GM12878 (cell line): ENCODE results near the gene FEM1B. TPM values are rescaled to one million over a fixed set of nuclear protein-coding genes. Genes with fewer than 3 reads are reported as not detected.

ENCODE experiments used
- ATAC-seq: fragments of 200-7000 bp; cut with Tn5 transposase; 3 replicates; pipeline ENCODE4 v1.9.1; 2020; ENCODE audit warnings: mild to moderate bottlenecking, moderate library complexity
- BruUV-seq: library from RNA; stranded (reverse); fragments of 400-500 nt; replicated peaks from 2 replicates; lab custom pipeline; 2021; lab: Mats Ljungman, UMichigan
- CTCF ChIA-PET: fragments of 300-600 bp; sonication (Branson Sonifier 250); formaldehyde crosslinking; extraction: SDS; loops from one replicate; lab custom pipeline; 2021; ENCODE audit warnings: inconsistent platforms; lab: Yijun Ruan, JAX
- POLR2A ChIA-PET: fragments of 350-600 bp; formaldehyde crosslinking; extraction: SDS; loops from one replicate; lab custom pipeline; 2021; ENCODE audit warnings: inconsistent platforms; lab: Charles Lee
- RAD21 ChIA-PET: fragments of 300-600 bp; sonication (Branson Sonifier 250); formaldehyde crosslinking; loops from one replicate; lab custom pipeline; 2023; ENCODE audit warnings: antibody characterized with exemption; ENCODE audit not compliant: unreplicated experiment; lab: Charles Lee
- SMC1A ChIA-PET: fragments of 300-600 bp; sonication (Branson Sonifier 250); formaldehyde crosslinking; loops from one replicate; lab custom pipeline; 2023; ENCODE audit not compliant: unreplicated experiment, uncharacterized antibody; lab: Charles Lee
- DNase-seq: peaks from one replicate; pipeline ENCODE4 v3.0.0-alpha.2; 2011; ENCODE audit warnings: low read depth, low spot score
- FAIRE-seq: peaks from 3 replicates; lab custom pipeline; 2011; peaks lifted over from hg19 to GRCh38; lab: Jason Lieb, UNC
- H2AFZ ChIP-seq: 2 replicates; pipeline ENCODE4 v1.6.0; 2011; ENCODE audit warnings: low read depth, low read length, control low read depth; ENCODE audit not compliant: control insufficient read depth
- H3K27ac ChIP-seq: 2 replicates; pipeline ENCODE4 v1.5.1; 2011; ENCODE audit warnings: control low read depth; ENCODE audit not compliant: control insufficient read depth, insufficient read depth
- H3K27me3 ChIP-seq, 2 experiments: replicated peaks in 1 of 2; 2 replicates each; pipeline versions ENCODE4 v1.6.0 to v1.6.1; 2011; ENCODE audit warnings: low read length in 1 of 2; ENCODE audit not compliant: control insufficient read depth in 2 of 2, insufficient read depth in 2 of 2
- H3K36me3 ChIP-seq, 2 experiments: 2 replicates each; pipeline ENCODE4 v1.5.1; 2011; ENCODE audit warnings: low read length in 1 of 2; ENCODE audit not compliant: control insufficient read depth in 2 of 2, insufficient read depth in 2 of 2
- H3K4me1 ChIP-seq: 2 replicates; pipeline ENCODE4 v1.6.1; 2011; ENCODE audit warnings: mild to moderate bottlenecking, low read length, moderate library complexity, mixed read lengths; ENCODE audit not compliant: control insufficient read depth, insufficient read depth
- H3K4me2 ChIP-seq: 2 replicates; pipeline ENCODE4 v1.6.0; 2011; ENCODE audit warnings: control low read depth; ENCODE audit not compliant: control insufficient read depth, insufficient read depth
- H3K4me3 ChIP-seq: fragments of 200-600 bp; sonication (generic); 2 replicates; pipeline ENCODE4 v1.5.1; 2016
- H3K79me2 ChIP-seq: 2 replicates; pipeline ENCODE4 v1.6.0; 2011; ENCODE audit warnings: low read length; ENCODE audit not compliant: control insufficient read depth, insufficient read depth
- H3K9ac ChIP-seq: 2 replicates; pipeline ENCODE4 v1.8.0; 2011; ENCODE audit warnings: low read length, control low read depth, mixed read lengths; ENCODE audit not compliant: control insufficient read depth, insufficient read depth
- H3K9me3 ChIP-seq: replicated peaks from 3 replicates; pipeline ENCODE4 v1.5.1; 2011; ENCODE audit warnings: mild to moderate bottlenecking, low read length; ENCODE audit not compliant: control insufficient read depth, insufficient read depth
- H4K20me1 ChIP-seq: 2 replicates; pipeline ENCODE4 v1.6.0; 2011; ENCODE audit not compliant: control insufficient read depth, insufficient read depth
- EZH2 ChIP-seq: IDR thresholded peaks from 2 replicates; pipeline ENCODE4 v1.6.1; 2012; ENCODE audit warnings: low read depth, mild to moderate bottlenecking, control low read depth, inconsistent platforms, low read length, borderline replicate concordance; ENCODE audit not compliant: control insufficient read depth
- FOXK2 ChIP-seq: fragments of 450-650 bp; IDR thresholded peaks from 2 replicates; pipeline ENCODE4 v1.6.1; 2017; ENCODE audit warnings: mild to moderate bottlenecking, moderate library complexity
- HDAC6 ChIP-seq: fragments of 200-600 bp; sonication (generic); IDR thresholded peaks from one replicate; pipeline ENCODE4 v1.8.0; 2017; ENCODE audit warnings: antibody characterized with exemption; ENCODE audit not compliant: unreplicated experiment
- HSF1 ChIP-seq: fragments of 150-350 bp; IDR thresholded peaks from 2 replicates; pipeline ENCODE4 v1.6.1; 2014; ENCODE audit warnings: mild to moderate bottlenecking, low read depth, low read length
- KLF5 ChIP-seq: fragments of 450-650 bp; IDR thresholded peaks from 2 replicates; pipeline ENCODE4 v1.6.1; 2014; ENCODE audit warnings: mild to moderate bottlenecking; ENCODE audit not compliant: partially characterized antibody
- PBX3 ChIP-seq: IDR thresholded peaks from 2 replicates; pipeline ENCODE4 v1.6.1; 2011; ENCODE audit warnings: mild to moderate bottlenecking, low read depth, low read length, moderate library complexity; ENCODE audit not compliant: insufficient replicate concordance
- SMARCA5 ChIP-seq: fragments of 450-650 bp; IDR thresholded peaks from 2 replicates; pipeline ENCODE4 v1.6.1; 2017; ENCODE audit warnings: mild to moderate bottlenecking
- SMC3 ChIP-seq: IDR thresholded peaks from 2 replicates; pipeline ENCODE4 v1.6.1; 2011; ENCODE audit warnings: low read length, improper control_type of control experiment, borderline replicate concordance
- WGBS: methylation state at CpG from one replicate; pipeline ENCODE4 v1.1.6; 2016; ENCODE audit warnings: low lambda C conversion rate; ENCODE audit not compliant: insufficient replicate concordance, insufficient coverage; ENCODE audit errors: missing lambda C conversion rate; 5-methylcytosine and 5-hydroxymethylcytosine counted together
- in situ Hi-C: fragments of 300-500 bp; cut with MboI; formaldehyde crosslinking; loops from 9 replicates; pipeline ENCODE4 v1.14.3; 2018; ENCODE audit warnings: mixed read lengths
- intact Hi-C: fragments of 100-400 bp; cut with micrococcal nuclease; formaldehyde crosslinking; loops from one replicate; pipeline ENCODE4 v1.14.2; 2022; ENCODE audit not compliant: unreplicated experiment
- polyA plus RNA-seq, 11 experiments: library from polyadenylated mRNA; depleted of rRNA in 4 of 11; unstranded in 6 of 11; stranded (reverse) in 5 of 11; fragments of >200 nt; fragmentation: Nextera tagmentation in 4 of 11; fragmentation: Illumina TruSeq in 1 of 11; extraction: Ambion mirVana in 4 of 11; extraction: Trizol in 1 of 11; gene quantifications; 1 replicate in 1 of 11; 2 replicates in 10 of 11; pipeline versions ENCODE4 v1.2.1 to v1.2.3, GENCODE V29; 2011 to 2016; ENCODE audit warnings: inconsistent platforms in 2 of 11, missing spikeins in 2 of 11, low read depth in 1 of 11
- total RNA-seq, 4 experiments: library from RNA; depleted of rRNA in 3 of 4; stranded (reverse); fragments of >200 nt in 3 of 4; fragmentation: Illumina TruSeq in 1 of 4; extraction: Trizol in 1 of 4; gene quantifications; 2 replicates each; pipeline versions ENCODE4 v1.2.1 to v1.2.3, GENCODE V29; 2013 to 2021

The FEM1B gene
- total and polyA plus RNA-seq, 10 of the 15 experiments (the other 5 are each of a cell fraction or from before 2014, with no cell fraction given) = 5.5 to 61.1 (median 18.2) TPM

GRCh38 chr15:68300115-68300940 lies 22.8 kb downstream of the FEM1B start (continued):
- no peak for TF ChIP-seq KLF5

- ChIA-PET POLR2A (no interaction called here), SMC1A (no interaction called here), CTCF (no interaction called here), RAD21 (no interaction called here)
- in situ Hi-C loops = loop anchor here (5.0 kb wide), 1 partner anchor 241 kb away; no protein-coding TSS in a partner anchor
- ATAC-seq (no peak), FAIRE-seq (no peak), DNase-seq (no peak)
- no peak for TF ChIP-seq EZH2
- no peak for TF ChIP-seq SMC3
- TF ChIP-seq HSF1 = no peak
- no peak for TF ChIP-seq PBX3
- no peak for TF ChIP-seq HDAC6
- TF ChIP-seq FOXK2 = no peak
- TF ChIP-seq SMARCA5 = no peak
- Histone ChIP-seq H3K27me3 (no peaks in the 10 kb centered on the region), H2AFZ (no peak overlapping the region), H4K20me1 (no peaks in the 10 kb centered on the region), H3K9ac (no peak overlapping the region), H3K4me1 (peaks cover 28% of the 10 kb centered on the region), H3K9me3 (no peaks in the 10 kb centered on the region), H3K27ac (no peak overlapping the region), H3K4me3 (no peak overlapping the region), H3K79me2 (peaks cover 1% of the 10 kb centered on the region), H3K36me3 (peaks cover 0 to 7% of the 10 kb centered on the region in 2 experiments; a peak in 1 of 4 replicates), H3K4me2 (no peak overlapping the region)
- intact Hi-C loops = no loop called here
- over 99% methylated on average over 8 of the region's 8 CpGs for whole genome bisulfite sequencing
- BruUV-seq = no TSS peak
Observed at GRCh38 chr15:68301301-68301700, 23.8 kb downstream of the FEM1B start.
